Activated B cell treated with CpG ODN at 0.5 μM for 24 hours (primary cell): ENCODE results near the gene CNPPD1. TPM values are rescaled to one million over a fixed set of nuclear protein-coding genes. Genes with fewer than 3 reads are reported as not detected.

Experiments used
- ATAC-seq: fragments of 200-7000 bp; cut with Tn5 transposase; one replicate; pipeline ENCODE4 v1.10.0; 2021; ENCODE audit warnings: low read depth, mild to moderate bottlenecking, moderate library complexity
- CTCF ChIA-PET: fragments of 350-600 bp; sonication (Branson Sonifier 250); formaldehyde crosslinking; loops from one replicate; lab custom pipeline; 2021; ENCODE audit warnings: antibody characterized with exemption; lab: Charles Lee
- POLR2A ChIA-PET: fragments of 350-600 bp; sonication (Branson Sonifier 250); formaldehyde crosslinking; loops from one replicate; lab custom pipeline; 2021; ENCODE audit warnings: antibody characterized with exemption; lab: Charles Lee
- DNase-seq: peaks from one replicate; pipeline ENCODE4 v3.0.0; 2022
- H3K27ac Mint-ChIP-seq: one replicate; pipeline ENCODE4 v1.8.0; 2020; ENCODE audit warnings: mixed read lengths
- H3K27me3 Mint-ChIP-seq: one replicate; pipeline ENCODE4 v1.8.0; 2021; ENCODE audit warnings: mixed read lengths
- H3K36me3 Mint-ChIP-seq: one replicate; pipeline ENCODE4 v1.8.0; 2021; ENCODE audit warnings: low read depth, mixed read lengths
- H3K4me1 Mint-ChIP-seq: one replicate; pipeline ENCODE4 v1.8.0; 2021; ENCODE audit warnings: mixed read lengths
- H3K4me3 Mint-ChIP-seq: one replicate; pipeline ENCODE4 v1.8.0; 2020; ENCODE audit warnings: mild to moderate bottlenecking, mixed read lengths
- H3K9me3 Mint-ChIP-seq: one replicate; pipeline ENCODE4 v1.8.0; 2020; ENCODE audit warnings: mixed read lengths
- CTCF ChIP-seq: fragments of 200-600 bp; IDR thresholded peaks from one replicate; pipeline ENCODE4 v1.8.0; 2022; ENCODE audit warnings: antibody characterized with exemption, mild to moderate bottlenecking
- intact Hi-C: fragments of 100-400 bp; cut with micrococcal nuclease; formaldehyde crosslinking; loops from one replicate; pipeline ENCODE4 v1.15.1; 2024
- total RNA-seq: library from RNA; stranded (reverse); gene quantifications from 2 replicates; pipeline ENCODE4 v1.2.3, GENCODE V29; 2022

Gene CNPPD1
- total RNA-seq, 1 donor from 2014 or later, result 144 TPM

GRCh38 chr2:219131327-219131726, 45.4 kb downstream of the CNPPD1 start:
- intact Hi-C loops, result no loop called here
- H3K27me3 Mint-ChIP-seq, result no peaks in the 10 kb centered on the region
- H3K27ac Mint-ChIP-seq, result no peak overlapping the region
- H3K36me3 Mint-ChIP-seq, result peaks cover 41% of the 10 kb centered on the region
- H3K4me1 Mint-ChIP-seq, result no peaks in the 10 kb centered on the region
- no peaks in the 10 kb centered on the region for H3K9me3 Mint-ChIP-seq
- no peak for ATAC-seq
- ChIA-PET POLR2A (no interaction called here), CTCF (no interaction called here)
- TF ChIP-seq CTCF, result no peak
- DNase-seq, result no peak
- H3K4me3 Mint-ChIP-seq, result no peak overlapping the region

GRCh38 chr2:219129589-219129988, 47.1 kb downstream of the CNPPD1 start:
- ATAC-seq, result no peak
- Mint-ChIP-seq H3K36me3 (peaks cover 45% of the 10 kb centered on the region), H3K9me3 (no peaks in the 10 kb centered on the region), H3K4me1 (no peaks in the 10 kb centered on the region), H3K4me3 (no peak overlapping the region), H3K27me3 (no peaks in the 10 kb centered on the region), H3K27ac (no peak overlapping the region)
- CTCF ChIA-PET, result no interaction called here
- POLR2A ChIA-PET, result no interaction called here
- intact Hi-C loops, result no loop called here
- TF ChIP-seq CTCF, result no peak
- DNase-seq, result no peak

GRCh38 chr2:219128396-219128795, 48.3 kb downstream of the CNPPD1 start:
- Mint-ChIP-seq H3K27ac (no peak overlapping the region), H3K9me3 (no peaks in the 10 kb centered on the region), H3K27me3 (no peaks in the 10 kb centered on the region), H3K36me3 (peaks cover 44% of the 10 kb centered on the region), H3K4me1 (no peaks in the 10 kb centered on the region), H3K4me3 (no peak overlapping the region)
- CTCF ChIA-PET, result no interaction called here
- ATAC-seq (no peak), DNase-seq (no peak)
- intact Hi-C loops, result no loop called here
- TF ChIP-seq CTCF, result no peak
- POLR2A ChIA-PET, result no interaction called here

GRCh38 chr2:219127037-219127635, 49.6 kb downstream of the CNPPD1 start:
- Mint-ChIP-seq H3K4me1 (no peaks in the 10 kb centered on the region), H3K27me3 (no peaks in the 10 kb centered on the region), H3K36me3 (peaks cover 39% of the 10 kb centered on the region), H3K9me3 (no peaks in the 10 kb centered on the region), H3K27ac (no peak overlapping the region), H3K4me3 (no peak overlapping the region)
- no peak for TF ChIP-seq CTCF
- ATAC-seq (no peak), DNase-seq (no peak)
- CTCF ChIA-PET, result no interaction called here
- intact Hi-C loops, result no loop called here
- POLR2A ChIA-PET, result no interaction called here

GRCh38 chr2:219126555-219126954, 50.2 kb downstream of the CNPPD1 start:
- no peaks in the 10 kb centered on the region for H3K27me3 Mint-ChIP-seq
- POLR2A ChIA-PET, result no interaction called here
- H3K27ac Mint-ChIP-seq, result no peak overlapping the region
- DNase-seq (no peak), ATAC-seq (no peak)
- no peak overlapping the region for H3K4me3 Mint-ChIP-seq
- TF ChIP-seq CTCF, result no peak
- CTCF ChIA-PET, result no interaction called here
- H3K9me3 Mint-ChIP-seq, result no peaks in the 10 kb centered on the region
- H3K36me3 Mint-ChIP-seq, result peaks cover 40% of the 10 kb centered on the region
- intact Hi-C loops, result no loop called here
- H3K4me1 Mint-ChIP-seq, result no peaks in the 10 kb centered on the region
